Esophagus muscularis mucosa (tissue), 4 donors: ENCODE data around the gene PPEF1. TPM values are rescaled to one million over a fixed set of nuclear protein-coding genes. Genes with fewer than 3 reads are reported as not detected.
A peak's percentile ranks its signal among the peaks of the same experiment; 100 is the strongest.

Experiments used
- DNase-seq: peaks from one replicate; pipeline ENCODE4 v3.0.0-alpha.2; 2017; ENCODE audit errors: extremely low spot score
- H3K27ac ChIP-seq, 4 donors: fragments of 200-600 bp; sonication (generic); replicated peaks in 1 of 4; 1 replicate in 3 of 4; 2 replicates in 1 of 4; pipeline ENCODE4 v1.5.1; 2016 to 2019; ENCODE audit warnings: mild to moderate bottlenecking in 1 of 4
- H3K27me3 ChIP-seq, 4 donors: fragments of 200-600 bp; sonication (generic); one replicate each; pipeline versions ENCODE4 v1.5.1 to v1.6.0; 2016 to 2019
- H3K36me3 ChIP-seq, 4 donors: fragments of 200-600 bp; sonication (generic); one replicate each; pipeline ENCODE4 v1.5.1; 2016 to 2019
- H3K4me1 ChIP-seq, 4 donors: fragments of 200-600 bp; sonication (generic); one replicate each; pipeline ENCODE4 v1.5.1; 2016 to 2019
- H3K4me3 ChIP-seq, 4 donors: fragments of 200-600 bp; sonication (generic); 1 replicate in 2 of 4; 2 replicates in 2 of 4; pipeline ENCODE4 v1.5.1; 2016 to 2019; ENCODE audit warnings: mild to moderate bottlenecking in 4 of 4, moderate library complexity in 1 of 4
- H3K9me3 ChIP-seq, 4 donors: fragments of 200-600 bp; sonication (generic); 1 replicate in 3 of 4; 2 replicates in 1 of 4; pipeline ENCODE4 v1.5.1; 2016 to 2019
- CTCF ChIP-seq, 3 experiments: fragments of 200-600 bp in 2 of 3; fragments of 450-650 bp in 1 of 3; sonication (generic) in 2 of 3; IDR thresholded peaks; one replicate each; pipeline ENCODE4 v1.5.1; 2017 to 2019; ENCODE audit warnings: antibody characterized with exemption in 3 of 3, mild to moderate bottlenecking in 2 of 3, moderate library complexity in 1 of 3
- EP300 ChIP-seq: sonication (generic); formaldehyde crosslinking; IDR thresholded peaks from one replicate; pipeline ENCODE4 v1.6.1; 2017; ENCODE audit warnings: antibody characterized with exemption
- POLR2A ChIP-seq: fragments of 450-650 bp; IDR thresholded peaks from one replicate; pipeline ENCODE4 v1.6.1; 2017; ENCODE audit warnings: antibody characterized with exemption, moderate library complexity, mild to moderate bottlenecking, low read depth
- POLR2AphosphoS5 ChIP-seq, 2 donors: sonication (generic); formaldehyde crosslinking; IDR thresholded peaks; one replicate each; pipeline ENCODE4 v1.6.1; 2017; ENCODE audit warnings: antibody characterized with exemption in 2 of 2
- WGBS: methylation state at CpG from one replicate; pipeline ENCODE4 v1.1.5; 2018; 5-methylcytosine and 5-hydroxymethylcytosine counted together
- intact Hi-C: fragments of 100-400 bp; cut with DNase I; formaldehyde crosslinking; loops from one replicate; pipeline ENCODE4 v1.15.1; 2023
- total RNA-seq, 4 donors: library from RNA; depleted of rRNA; stranded (reverse); fragments of >200 nt; gene quantifications; one replicate each; pipeline versions ENCODE4 v1.1.0 to v1.2.1, GENCODE V29; 2016

The PPEF1 gene
- total RNA-seq, 4 donors from 2014 or later = 0.29 to 1.7 (median 0.54) TPM

DNA sequence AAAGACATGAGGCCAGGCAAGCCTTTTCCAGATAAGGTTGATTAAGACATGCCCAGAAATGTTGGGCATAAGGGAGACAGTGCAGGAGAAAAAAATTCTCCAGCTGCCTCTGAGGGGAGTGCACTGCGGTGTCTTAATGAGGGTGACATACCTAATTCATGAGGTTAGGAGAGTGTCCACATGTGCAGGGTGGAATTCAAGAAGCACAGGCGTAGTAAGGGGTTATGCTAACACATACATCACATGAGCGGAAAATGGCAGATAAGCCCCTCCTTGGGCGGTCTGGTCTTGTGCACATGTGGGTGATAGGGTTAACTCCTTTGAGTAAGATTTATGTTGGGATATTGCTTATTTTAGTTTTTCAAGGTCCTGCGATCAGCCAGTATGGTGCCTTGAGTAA lies 154.1 kb downstream of the PPEF1 start:
- Histone ChIP-seq H3K36me3 (no peaks in the 10 kb centered on the region), H3K27ac (no peak overlapping the region), H3K4me3 (no peak overlapping the region), H3K27me3 (no peaks in the 10 kb centered on the region), H3K4me1 (no peaks in the 10 kb centered on the region), H3K9me3 (no peaks in the 10 kb centered on the region)
- intact Hi-C loops = no loop called here
- 92% methylated on average over 5 of the region's 5 CpGs for WGBS
- DNase-seq = no peak
- no peak for TF ChIP-seq EP300
- no peak for TF ChIP-seq POLR2AphosphoS5 (IDR thresholded peaks at IDR 0.05)
- no peak for TF ChIP-seq CTCF (IDR thresholded peaks at IDR 0.05)
- no peak for TF ChIP-seq POLR2A

- WGBS = 91% methylated on average over 15 of the region's 15 CpGs
- H3K27ac ChIP-seq = no peak overlapping the region
- TF ChIP-seq POLR2A (no peak), CTCF (IDR thresholded peaks at IDR 0.05) (no peak), POLR2AphosphoS5 (IDR thresholded peaks at IDR 0.05) (no peak), EP300 (no peak)
- no peaks in the 10 kb centered on the region for H3K27me3 ChIP-seq
- H3K4me3 ChIP-seq = no peak overlapping the region
- no peaks in the 10 kb centered on the region for H3K36me3 ChIP-seq
- no peaks in the 10 kb centered on the region for H3K4me1 ChIP-seq
- H3K9me3 ChIP-seq = no peaks in the 10 kb centered on the region
- intact Hi-C loops = no loop called here
- DNase-seq = no peak
Measured at GRCh38 chrX:18864390-18864920, 157.0 kb downstream of the PPEF1 start.

GRCh38 chrX:18871161-18871890 lies 163.9 kb downstream of the PPEF1 start:
- H3K4me3 ChIP-seq = no peak overlapping the region
- no peak for TF ChIP-seq POLR2A
- no peaks in the 10 kb centered on the region for H3K36me3 ChIP-seq
- intact Hi-C loops = no loop called here
- 68% methylated on average over 10 of the region's 10 CpGs for WGBS
- H3K4me1 ChIP-seq = peaks cover 21 to 30% (median 26%) of the 10 kb centered on the region in 4 donors
- H3K27me3 ChIP-seq = no peaks in the 10 kb centered on the region
- peak overlapping the region; percentile 30 to 49 (median 38) for H3K27ac ChIP-seq
- DNase-seq = no peak
- H3K9me3 ChIP-seq = no peaks in the 10 kb centered on the region

DNA sequence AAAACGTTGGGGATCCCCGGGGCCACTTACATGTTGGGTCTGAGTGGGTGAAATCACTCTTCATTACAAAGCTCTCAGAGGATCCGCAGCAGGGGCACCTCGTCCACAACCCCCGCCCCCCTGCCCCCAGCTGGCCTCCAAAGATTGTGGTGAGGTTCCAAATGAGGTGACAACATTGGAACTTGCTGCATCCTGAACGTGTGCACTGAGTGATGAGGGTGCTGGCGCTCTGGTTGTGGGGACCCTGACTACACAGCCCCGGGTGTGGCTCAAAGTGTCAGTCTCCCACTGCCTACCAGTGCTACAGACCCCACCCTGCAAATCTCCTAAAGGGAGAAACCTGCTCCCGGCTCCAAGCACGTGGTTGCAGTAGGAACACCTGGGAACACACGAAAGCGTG lies 164.5 kb downstream of the PPEF1 start:
- intact Hi-C loops = no loop called here
- Histone ChIP-seq H3K4me3 (no peak overlapping the region), H3K36me3 (no peaks in the 10 kb centered on the region), H3K27me3 (no peaks in the 10 kb centered on the region), H3K27ac (peak overlapping the region in 2 of 4 donors; percentile 30 to 34), H3K4me1 (peaks cover 21 to 30% (median 26%) of the 10 kb centered on the region in 4 donors), H3K9me3 (no peaks in the 10 kb centered on the region)
- no peak for DNase-seq
- TF ChIP-seq POLR2AphosphoS5 (IDR thresholded peaks at IDR 0.05) (no peak), EP300 (no peak), CTCF (IDR thresholded peaks at IDR 0.05) (no peak), POLR2A (no peak)
- 73% methylated on average over 8 of the region's 12 CpGs for WGBS

DNA sequence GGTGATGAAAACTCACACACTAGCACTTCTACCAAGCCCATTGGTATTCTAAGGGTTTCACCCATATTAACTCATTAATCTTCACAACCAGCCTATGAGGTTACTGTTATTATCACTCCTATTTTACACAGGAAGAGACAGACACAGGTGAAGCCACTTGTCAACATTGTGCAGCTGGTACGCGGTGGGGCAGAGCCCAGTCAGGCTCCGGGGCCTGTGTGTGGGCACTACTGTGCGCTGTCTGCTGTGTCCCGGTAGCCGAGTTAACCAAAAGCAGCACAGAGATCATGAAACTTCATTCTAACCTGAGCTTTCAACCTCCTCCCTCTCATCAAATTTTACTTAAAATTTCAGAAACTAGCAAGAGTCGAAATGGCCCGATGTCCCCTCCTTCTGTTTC lies 165.2 kb downstream of the PPEF1 start:
- H3K27ac ChIP-seq = peak overlapping the region; percentile 59 to 71 (median 60)
- no peak for TF ChIP-seq POLR2A
- TF ChIP-seq POLR2AphosphoS5 (IDR thresholded peaks at IDR 0.05) = no peak
- no peak for TF ChIP-seq CTCF (IDR thresholded peaks at IDR 0.05)
- TF ChIP-seq EP300 = no peak
- 93% methylated on average over 8 of the region's 8 CpGs for WGBS
- H3K4me3 ChIP-seq = no peak overlapping the region
- no peaks in the 10 kb centered on the region for H3K9me3 ChIP-seq
- H3K4me1 ChIP-seq = peaks cover 21 to 30% (median 26%) of the 10 kb centered on the region in 4 donors
- no peak for DNase-seq
- H3K36me3 ChIP-seq = no peaks in the 10 kb centered on the region
- H3K27me3 ChIP-seq = no peaks in the 10 kb centered on the region
- intact Hi-C loops = no loop called here
